Motor neuron (in vitro differentiated cells): ENCODE measurements around the gene OPCML. TPM values are rescaled to one million over a fixed set of nuclear protein-coding genes. Genes with fewer than 3 reads are reported as not detected.

Experiments
- ATAC-seq, 8 experiments: fragments of 200-7000 bp; cut with Tn5 transposase; replicated peaks in 6 of 8; 2 replicates each; pipeline ENCODE4 v1.8.0; 2021; ENCODE audit warnings: mild to moderate bottlenecking in 8 of 8, moderate library complexity in 8 of 8
- H3K27ac ChIP-seq, 2 donors: fragments of 250-450 bp; sonication (Bioruptor Pico); 2 replicates each; pipeline ENCODE4 v1.9.0; 2021; ENCODE audit warnings: antibody characterized with exemption in 2 of 2, mild to moderate bottlenecking in 2 of 2, moderate library complexity in 1 of 2
- H3K4me1 ChIP-seq, 2 donors: fragments of 250-450 bp; sonication (Bioruptor Pico); replicated peaks in 1 of 2; 2 replicates each; pipeline ENCODE4 v1.6.1; 2021; ENCODE audit warnings: antibody characterized with exemption in 2 of 2, mild to moderate bottlenecking in 2 of 2, moderate library complexity in 1 of 2
- H3K4me3 ChIP-seq, 5 donors: fragments of 250-450 bp; sonication (Bioruptor Pico); 2 replicates each; pipeline ENCODE4 v1.9.0; 2021; ENCODE audit warnings: antibody characterized with exemption in 5 of 5, mild to moderate bottlenecking in 5 of 5, moderate library complexity in 4 of 5
- WGBS, 10 experiments: fragments of 450-650 bp; shearing (Covaris generic); methylation state at CpG; one replicate each; pipeline ENCODE4 v1.0.0; 2022; 5-methylcytosine and 5-hydroxymethylcytosine counted together
- in situ Hi-C, 9 experiments: fragments of 400-800 bp; cut with MboI; loops; one replicate each; pipeline ENCODE4 v1.15.0; 2021; ENCODE audit warnings: low sequenced_read_pairs in 9 of 9, low pct_unique_long_range_greater_than_20kb in 2 of 9; ENCODE audit not compliant: unreplicated experiment in 9 of 9
- total RNA-seq, 8 experiments: library from RNA; unstranded; fragments of 300-600 nt; gene quantifications; 2 replicates each; pipeline versions ENCODE4 v1.2.3 to v1.2.4, GENCODE V29; 2022

Gene OPCML
- total RNA-seq, 8 experiments from 2014 or later = 0.40 to 20.1 (median 7.2) TPM

- Histone ChIP-seq H3K4me1 (peaks cover 14 to 22% of the 10 kb centered on the region in 2 donors), H3K4me3 (no peak overlapping the region), H3K27ac (no peak overlapping the region)
- in situ Hi-C loops = no loop called here
- ATAC-seq = peak in 1 of 8 experiments; percentile 22
- WGBS, 10 experiments = 63 to 83% (median 67%) methylated on average over 2 to 3 of the region's 6 CpGs; no CpG with 5 or more reads in 5 of the 10 experiments
Observed at GRCh38 chr11:132782102-132782501, 750.2 kb downstream of the OPCML start.

GRCh38 chr11:132780046-132780445 is 752.3 kb downstream of the OPCML start:
- no peak overlapping the region for H3K4me3 ChIP-seq
- in situ Hi-C loops = no loop called here
- peak in 5 of 8 experiments; percentile 33 to 59 (median 50) for ATAC-seq
- H3K4me1 ChIP-seq = peaks cover 14 to 26% of the 10 kb centered on the region in 2 donors
- H3K27ac ChIP-seq = no peak overlapping the region
- 38 to 80% (median 74%) methylated on average over 1 to 5 of the region's 5 CpGs; no CpG with 5 or more reads in 1 of the 10 experiments for WGBS, 10 experiments

DNA sequence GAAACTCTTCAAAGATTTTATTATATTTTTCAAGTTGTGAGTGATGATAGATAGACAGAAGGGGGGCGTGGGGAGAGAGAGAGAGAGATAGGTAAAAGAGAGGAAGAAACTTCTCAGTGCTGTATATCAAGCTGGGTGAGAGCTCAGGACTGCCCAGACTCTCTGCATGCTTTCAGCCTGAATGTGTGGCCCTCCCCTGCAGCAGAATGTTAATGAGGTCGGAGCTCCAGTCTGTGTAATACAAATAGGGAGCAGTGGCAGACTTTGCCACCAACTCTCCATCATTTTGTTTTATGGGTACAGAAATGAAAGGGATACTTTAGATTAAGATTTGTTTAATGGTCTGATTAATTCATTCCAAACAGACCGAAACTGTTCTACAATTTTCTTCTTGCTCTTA is 752.8 kb downstream of the OPCML start:
- in situ Hi-C loops = no loop called here
- WGBS, 10 experiments = 0 to 86% (median 28%) methylated on average over 1 to 2 of the region's 3 CpGs
- Histone ChIP-seq H3K4me3 (no peak overlapping the region), H3K27ac (no peak overlapping the region), H3K4me1 (peaks cover 18 to 32% of the 10 kb centered on the region in 2 donors)
- peak; percentile 40 to 93 (median 90) for ATAC-seq

DNA sequence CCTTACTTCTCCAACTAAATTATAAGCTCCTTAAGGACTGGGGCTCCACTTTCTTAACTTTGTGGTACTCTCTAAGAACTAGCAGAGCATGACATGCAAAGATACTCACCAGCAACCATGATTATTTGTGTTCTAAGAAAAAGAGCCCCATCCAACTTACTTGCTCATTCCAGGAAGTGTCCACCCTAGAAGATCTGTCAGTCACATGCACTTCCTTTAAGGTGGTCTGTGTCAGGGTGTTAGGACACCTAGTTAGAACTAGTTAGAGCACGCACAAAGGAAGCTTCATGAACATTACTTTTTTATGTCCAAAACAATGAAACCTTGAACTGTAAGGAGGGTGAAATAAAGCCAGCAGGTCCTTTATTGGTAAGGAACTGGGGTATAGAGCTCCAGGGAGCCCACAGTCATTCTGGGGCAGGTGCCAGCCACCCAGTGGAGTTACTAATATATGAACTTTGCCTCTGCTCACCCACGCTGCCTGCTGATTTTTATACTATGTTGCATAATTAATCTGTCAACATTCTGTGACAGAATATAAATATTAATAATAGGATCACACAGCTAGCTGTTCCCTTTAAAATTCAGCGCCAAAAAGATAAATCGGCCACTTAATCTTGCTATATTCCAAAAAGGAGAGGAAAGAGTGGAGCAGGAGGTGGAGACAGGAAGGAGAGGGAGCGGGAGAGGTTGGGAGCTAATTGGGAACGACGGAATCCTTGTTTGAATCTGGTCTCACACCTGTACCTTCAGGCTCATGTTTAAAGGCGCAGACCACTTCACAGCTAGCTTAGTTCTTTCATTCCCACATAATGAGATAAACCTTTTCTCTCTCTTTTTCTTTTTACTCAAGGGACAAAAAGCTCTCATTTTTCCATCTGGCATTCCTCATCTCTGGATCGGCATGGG is 755.0 kb downstream of the OPCML start:
- H3K27ac ChIP-seq = no peak overlapping the region
- WGBS, 10 experiments = 28 to 82% (median 60%) methylated on average over 2 to 8 of the region's 9 CpGs; no CpG with 5 or more reads in 2 of the 10 experiments
- in situ Hi-C loops = no loop called here

GRCh38 chr11:132773751-132774150 is 758.5 kb downstream of the OPCML start:
- H3K4me3 ChIP-seq = no peak overlapping the region
- H3K4me1 ChIP-seq = peaks cover 55 to 64% of the 10 kb centered on the region in 2 donors
- peak; percentile 19 to 76 (median 34) for ATAC-seq
- H3K27ac ChIP-seq = no peak overlapping the region
- in situ Hi-C loops = no loop called here
- 0 to 43% (median 20%) methylated on average over 1 to 2 of the region's 2 CpGs; no CpG with 5 or more reads in 4 of the 10 experiments for WGBS, 10 experiments

More for the DNA sequence above, 755.0 kb downstream of the OPCML start:
- Histone ChIP-seq H3K4me3 (no peak overlapping the region), H3K4me1 (peaks cover 38 to 48% of the 10 kb centered on the region in 2 donors)
- no peak for ATAC-seq

- H3K4me3 ChIP-seq = no peak overlapping the region
- ATAC-seq = peak in 5 of 8 experiments; percentile 40 to 63 (median 61)
- in situ Hi-C loops = no loop called here
- WGBS, 10 experiments = 17 to 83% (median 48%) methylated on average over 1 to 14 of the region's 19 CpGs; no CpG with 5 or more reads in 1 of the 10 experiments
- H3K27ac ChIP-seq = peak overlapping the region in 1 of 2 donors; percentile 23
- peaks cover 55 to 71% of the 10 kb centered on the region in 2 donors for H3K4me1 ChIP-seq
Observed at GRCh38 chr11:132772703-132773545, 759.4 kb downstream of the OPCML start.

DNA sequence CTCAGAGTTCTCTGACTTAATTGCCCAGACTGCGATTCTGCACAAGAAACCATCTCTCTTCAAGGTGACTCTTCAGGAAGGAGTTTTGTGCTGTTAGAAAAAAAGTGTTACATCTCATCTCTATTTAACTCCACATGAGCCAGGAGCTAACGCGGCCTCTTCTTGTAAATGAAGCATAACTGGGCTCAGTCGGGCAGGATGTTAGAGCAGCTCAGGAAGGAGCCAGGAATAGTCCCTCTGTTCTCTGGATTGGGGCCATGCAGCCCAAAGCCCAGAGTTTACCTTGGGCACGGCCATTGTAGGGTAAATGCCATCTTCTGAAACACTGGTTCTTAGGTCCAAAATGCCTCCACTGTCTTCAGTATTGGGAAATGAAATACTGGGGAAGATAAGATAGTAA is 760.6 kb downstream of the OPCML start:
- Histone ChIP-seq H3K4me3 (no peak overlapping the region), H3K27ac (no peak overlapping the region), H3K4me1 (peaks cover 52 to 71% of the 10 kb centered on the region in 2 donors)
- no peak for ATAC-seq
- in situ Hi-C loops = no loop called here
- 40 to 93% (median 67%) methylated on average over 1 to 4 of the region's 5 CpGs; no CpG with 5 or more reads in 3 of the 10 experiments for WGBS, 10 experiments

DNA sequence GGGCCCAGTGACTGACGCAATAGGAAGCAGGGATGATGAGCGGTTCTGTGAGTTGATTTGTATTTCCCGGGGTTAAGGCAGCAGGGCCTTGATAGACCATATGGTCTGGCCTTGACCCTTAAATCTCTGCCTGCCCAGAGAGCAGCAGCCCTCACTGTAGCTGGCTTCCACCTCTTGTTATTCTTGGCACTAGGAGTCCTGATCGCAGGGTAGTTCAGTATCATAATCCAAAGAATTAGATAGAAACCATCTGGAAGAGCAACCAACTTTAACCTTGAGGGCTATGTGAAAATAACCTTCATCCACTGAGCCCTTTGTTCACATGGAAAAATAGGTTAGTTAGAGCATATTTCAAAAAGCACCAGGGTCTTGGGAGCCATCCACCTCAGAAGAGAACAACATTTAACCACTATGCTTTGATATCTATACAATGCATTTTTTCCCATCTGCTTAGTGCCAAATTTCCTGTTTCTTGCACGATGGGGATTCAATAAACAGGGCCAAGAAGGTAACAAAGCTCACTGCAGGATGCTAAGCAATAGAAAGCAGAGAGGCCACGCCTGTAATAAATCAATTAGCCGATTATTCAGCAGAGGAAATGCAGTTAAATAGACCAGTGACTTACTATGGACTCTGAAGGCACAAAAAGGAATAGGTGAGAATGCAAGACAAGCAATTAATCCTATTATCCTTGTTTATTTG is 761.3 kb downstream of the OPCML start:
- peak in 7 of 8 experiments; percentile 11 to 45 (median 27) for ATAC-seq
- in situ Hi-C loops = no loop called here
- WGBS, 10 experiments = 10 to 100% (median 38%) methylated on average over 1 to 7 of the region's 7 CpGs; no CpG with 5 or more reads in 3 of the 10 experiments

DNA sequence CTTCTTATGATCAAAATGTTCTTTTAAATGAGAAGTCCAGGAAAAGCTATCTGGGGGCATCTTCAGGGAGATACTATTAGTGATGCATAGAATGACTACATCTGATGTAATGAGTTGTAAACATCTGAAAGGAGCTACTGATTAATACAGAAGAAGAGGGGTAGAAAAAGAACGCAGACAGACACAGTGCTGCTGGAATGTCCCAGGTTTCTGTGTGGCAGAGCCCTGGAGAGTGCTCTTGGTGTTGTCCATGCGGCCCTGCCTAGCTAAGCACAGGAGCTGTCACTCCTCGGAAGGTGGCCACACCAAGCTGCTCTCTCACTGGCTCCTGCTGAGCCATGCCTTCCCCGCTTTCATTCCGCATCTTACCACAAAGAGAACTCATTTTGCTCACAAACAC is 768.8 kb downstream of the OPCML start:
- peak in 5 of 8 experiments; percentile 38 to 96 (median 78) for ATAC-seq
- WGBS, 10 experiments = 80 to 100% (median 89%) methylated on average over 1 to 4 of the region's 5 CpGs; no CpG with 5 or more reads in 3 of the 10 experiments

More for the DNA sequence above, 761.3 kb downstream of the OPCML start:
- H3K27ac ChIP-seq = peak overlapping the region in 1 of 2 donors; percentile 22
- H3K4me1 ChIP-seq = peaks cover 52 to 71% of the 10 kb centered on the region in 2 donors
- H3K4me3 ChIP-seq = no peak overlapping the region

DNA sequence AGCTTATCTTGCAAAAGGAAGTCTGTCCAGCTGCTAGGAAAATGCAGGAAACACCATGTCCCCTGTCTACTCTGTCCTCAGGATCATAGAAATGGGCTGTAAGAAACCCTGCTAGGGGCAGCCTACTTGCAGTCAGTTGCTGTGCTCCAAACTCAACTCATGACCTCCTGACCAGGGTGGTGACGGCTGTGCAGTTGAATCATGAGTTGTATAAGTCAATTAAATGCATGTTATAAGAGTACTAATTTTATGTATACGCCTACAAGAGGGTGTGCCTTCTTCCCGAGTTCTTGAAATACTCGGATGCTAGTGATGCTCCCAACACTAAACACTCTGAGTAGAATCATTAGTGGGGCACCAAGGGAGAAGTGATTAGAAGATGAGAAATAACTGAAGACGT is 776.4 kb downstream of the OPCML start:
- Histone ChIP-seq H3K27ac (no peak overlapping the region), H3K4me1 (peaks cover 6 to 15% of the 10 kb centered on the region in 2 donors), H3K4me3 (no peak overlapping the region)
- in situ Hi-C loops = no loop called here
- 11 to 100% (median 93%) methylated on average over 1 to 4 of the region's 5 CpGs; no CpG with 5 or more reads in 2 of the 10 experiments for WGBS, 10 experiments
- ATAC-seq = peak in 2 of 8 experiments; percentile 71 to 91

More for the DNA sequence above, 768.8 kb downstream of the OPCML start:
- H3K4me3 ChIP-seq = no peak overlapping the region
- peaks cover 0 to 14% of the 10 kb centered on the region in 2 donors for H3K4me1 ChIP-seq
- no peak overlapping the region for H3K27ac ChIP-seq
- in situ Hi-C loops = no loop called here

DNA sequence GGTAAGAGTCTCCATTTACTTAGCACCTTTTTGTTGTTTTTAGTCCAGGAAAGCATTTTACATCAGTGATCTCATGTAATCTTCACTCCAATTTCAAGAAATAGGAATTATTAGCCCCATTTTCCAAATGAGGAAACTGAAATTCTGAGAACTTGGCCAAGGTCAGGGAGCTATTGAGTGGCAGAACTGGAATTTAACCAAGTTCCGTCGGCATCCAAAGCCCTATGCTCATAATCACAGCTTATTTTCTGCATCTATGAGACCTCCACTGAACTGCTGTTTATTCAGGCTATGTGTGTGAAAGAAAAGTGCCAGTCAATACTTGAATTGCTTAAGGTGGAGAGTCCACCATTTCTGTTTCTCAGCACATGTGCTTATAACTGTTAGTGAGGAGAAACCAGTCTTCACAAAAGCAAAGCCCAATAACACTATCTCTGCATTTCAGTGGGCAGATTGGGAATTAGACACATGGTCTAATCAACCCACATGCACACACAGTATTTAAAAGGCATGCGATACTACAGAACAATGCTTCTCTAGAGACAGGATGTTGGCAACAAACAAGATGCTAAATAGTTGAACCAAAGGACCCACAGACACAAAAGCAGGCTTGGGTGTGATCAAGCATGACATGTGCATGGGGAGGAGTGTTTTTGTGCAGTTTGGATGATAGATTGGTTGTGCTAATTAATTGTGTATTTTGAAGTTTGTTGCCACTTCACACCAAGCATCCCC is 780.6 kb downstream of the OPCML start:
- in situ Hi-C loops = no loop called here
- ATAC-seq = peak in 6 of 8 experiments; percentile 20 to 79 (median 62)
- WGBS, 10 experiments = 20 to 100% (median 50%) methylated on average over 1 to 3 of the region's 3 CpGs; no CpG with 5 or more reads in 1 of the 10 experiments
- Histone ChIP-seq H3K4me3 (no peak overlapping the region), H3K4me1 (peaks cover 6 to 15% of the 10 kb centered on the region in 2 donors), H3K27ac (no peak overlapping the region)
